GM10266 (cell line): ENCODE results near the gene RBM38.

Source experiments
- DNase-seq: peaks from one replicate; pipeline ENCODE4 v3.0.0; 2012; ENCODE audit errors: extremely low spot score
- TF ChIP-seq, protein P1 (sequence below): IDR thresholded peaks from 2 replicates; pipeline ENCODE4 v1.5.1; 2012; ENCODE audit warnings: mild to moderate bottlenecking, low read depth; ENCODE audit not compliant: control insufficient read depth, insufficient read depth; ENCODE audit errors: missing control alignments

Gene RBM38

DNA sequence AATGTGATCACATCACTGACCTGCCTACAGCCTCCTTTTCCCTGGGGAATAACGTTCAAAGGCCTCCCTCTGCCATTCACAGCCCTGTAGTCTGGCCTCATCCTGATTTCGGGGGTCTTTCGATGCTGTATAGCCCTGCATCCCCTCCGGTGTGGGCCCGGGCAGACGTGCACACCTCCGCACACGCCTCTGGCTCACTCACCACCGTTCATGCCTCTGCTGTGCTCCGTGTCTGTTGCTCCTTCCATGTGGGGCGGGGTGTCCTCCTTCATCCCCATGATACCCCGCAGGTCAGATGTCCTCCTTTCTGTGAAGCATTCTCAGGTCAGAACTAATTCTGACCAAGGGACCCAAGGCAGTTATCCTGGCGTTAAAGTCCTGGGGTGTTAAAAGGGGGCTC lies 13.8 kb upstream of the RBM38 start:
- no peak for DNase-seq
- TF ChIP-seq, protein P1, sequence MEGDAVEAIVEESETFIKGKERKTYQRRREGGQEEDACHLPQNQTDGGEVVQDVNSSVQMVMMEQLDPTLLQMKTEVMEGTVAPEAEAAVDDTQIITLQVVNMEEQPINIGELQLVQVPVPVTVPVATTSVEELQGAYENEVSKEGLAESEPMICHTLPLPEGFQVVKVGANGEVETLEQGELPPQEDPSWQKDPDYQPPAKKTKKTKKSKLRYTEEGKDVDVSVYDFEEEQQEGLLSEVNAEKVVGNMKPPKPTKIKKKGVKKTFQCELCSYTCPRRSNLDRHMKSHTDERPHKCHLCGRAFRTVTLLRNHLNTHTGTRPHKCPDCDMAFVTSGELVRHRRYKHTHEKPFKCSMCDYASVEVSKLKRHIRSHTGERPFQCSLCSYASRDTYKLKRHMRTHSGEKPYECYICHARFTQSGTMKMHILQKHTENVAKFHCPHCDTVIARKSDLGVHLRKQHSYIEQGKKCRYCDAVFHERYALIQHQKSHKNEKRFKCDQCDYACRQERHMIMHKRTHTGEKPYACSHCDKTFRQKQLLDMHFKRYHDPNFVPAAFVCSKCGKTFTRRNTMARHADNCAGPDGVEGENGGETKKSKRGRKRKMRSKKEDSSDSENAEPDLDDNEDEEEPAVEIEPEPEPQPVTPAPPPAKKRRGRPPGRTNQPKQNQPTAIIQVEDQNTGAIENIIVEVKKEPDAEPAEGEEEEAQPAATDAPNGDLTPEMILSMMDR, result no peak

DNA sequence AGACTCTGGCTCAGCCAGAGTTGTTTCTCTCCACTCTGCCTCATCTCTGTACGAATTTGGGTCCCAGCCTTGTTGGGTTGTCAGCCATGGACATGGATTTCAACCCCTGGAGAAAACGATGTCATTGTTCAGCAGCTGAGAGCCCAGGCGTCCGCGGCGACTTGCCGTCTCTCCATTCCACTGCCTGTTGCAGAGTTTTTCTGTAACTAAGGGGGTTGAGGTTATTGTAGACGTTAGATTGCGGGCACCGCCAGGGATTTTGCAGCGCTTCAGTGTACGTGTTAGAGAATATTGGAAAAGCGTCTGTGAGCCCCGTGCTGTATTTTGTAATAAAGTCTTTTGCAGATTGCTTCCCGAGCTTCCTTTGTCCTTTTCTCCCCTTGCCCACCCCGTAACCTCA lies 13.1 kb upstream of the RBM38 start:
- no peak for DNase-seq
- TF ChIP-seq, protein P1, result no peak

DNA sequence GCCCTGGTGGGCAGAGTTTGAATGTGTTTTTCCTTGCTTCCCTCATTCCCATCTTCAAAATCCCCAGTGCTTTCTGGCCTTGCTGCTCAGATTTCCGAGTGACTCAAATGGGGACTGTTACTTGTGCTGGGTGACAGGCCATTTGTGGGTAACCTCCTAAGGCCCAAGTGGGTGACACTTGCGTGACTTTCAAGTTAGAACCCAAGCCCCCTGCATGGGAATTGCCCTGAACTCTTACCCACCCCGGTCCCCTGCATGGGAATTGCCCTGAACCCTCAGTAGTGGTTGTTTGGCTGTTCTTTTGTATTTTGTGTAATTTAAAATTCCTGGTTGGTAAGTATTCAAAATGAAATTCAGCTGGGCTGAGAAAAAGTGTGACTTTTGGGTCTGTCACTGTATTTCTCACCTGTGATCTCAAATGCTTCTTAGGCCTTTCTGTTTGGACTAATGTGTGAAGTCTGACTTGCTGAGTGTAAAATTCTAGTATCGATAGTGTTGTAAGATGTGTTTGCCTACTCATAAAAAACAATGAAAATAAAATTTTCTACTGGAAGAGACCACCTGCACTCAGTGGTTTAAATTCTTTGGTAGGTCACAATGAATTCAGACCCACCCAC lies 12.4 kb upstream of the RBM38 start:
- no peak for DNase-seq
- TF ChIP-seq, protein P1, result no peak

DNA sequence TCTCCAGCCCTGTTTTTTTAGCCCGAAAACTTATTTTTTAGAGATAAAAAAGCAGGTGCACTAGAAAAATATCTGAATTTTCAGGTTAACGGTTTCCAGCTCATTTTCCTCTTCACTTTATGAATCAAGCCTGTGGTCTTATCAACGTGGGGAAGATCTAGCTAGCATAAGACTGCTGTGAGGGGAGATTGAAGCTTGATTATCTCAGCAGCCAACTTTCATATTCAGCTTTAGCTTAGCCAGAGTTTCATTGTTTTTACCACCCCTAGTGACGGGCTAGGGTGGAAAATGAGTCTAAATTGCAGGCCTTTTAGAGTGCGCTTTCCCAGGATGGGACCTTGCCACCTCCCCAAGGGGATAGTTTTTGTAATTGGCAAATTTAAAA lies 11.9 kb upstream of the RBM38 start:
- no peak for DNase-seq
- TF ChIP-seq, protein P1, result no peak

DNA sequence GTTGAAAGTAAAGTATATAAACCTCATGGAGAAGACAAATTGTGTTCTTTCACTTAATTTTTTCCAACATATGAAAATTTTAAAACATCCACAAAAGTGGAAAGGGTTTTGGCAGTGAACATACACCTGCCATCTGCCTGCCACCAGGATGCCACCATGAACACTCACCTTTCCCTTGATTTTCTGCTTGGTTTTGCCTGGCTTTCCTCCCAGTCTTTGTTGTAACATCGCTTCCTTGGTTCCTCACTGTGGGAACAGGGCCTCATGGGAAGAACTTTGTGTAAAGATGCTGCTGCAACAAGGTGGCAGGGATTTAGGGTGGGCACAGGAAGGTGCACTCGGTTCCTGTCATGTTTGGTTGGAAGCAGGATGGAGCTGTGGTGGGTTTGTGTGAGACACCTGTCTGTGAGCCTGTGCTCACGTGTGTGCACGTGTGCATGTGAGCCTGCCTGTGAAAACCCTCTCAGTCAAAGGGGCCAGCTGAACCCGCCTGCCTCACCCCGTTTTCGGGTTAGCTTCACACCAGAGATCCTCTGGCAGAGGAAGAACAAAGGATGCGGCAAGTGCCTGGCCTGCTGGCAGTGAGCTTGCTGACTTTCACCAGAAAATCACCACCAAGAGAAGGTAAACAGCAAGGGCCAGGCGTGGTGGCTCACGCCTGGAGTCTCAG lies 11.0 kb upstream of the RBM38 start:
- TF ChIP-seq, protein P1, result no peak
- DNase-seq, result no peak

DNA sequence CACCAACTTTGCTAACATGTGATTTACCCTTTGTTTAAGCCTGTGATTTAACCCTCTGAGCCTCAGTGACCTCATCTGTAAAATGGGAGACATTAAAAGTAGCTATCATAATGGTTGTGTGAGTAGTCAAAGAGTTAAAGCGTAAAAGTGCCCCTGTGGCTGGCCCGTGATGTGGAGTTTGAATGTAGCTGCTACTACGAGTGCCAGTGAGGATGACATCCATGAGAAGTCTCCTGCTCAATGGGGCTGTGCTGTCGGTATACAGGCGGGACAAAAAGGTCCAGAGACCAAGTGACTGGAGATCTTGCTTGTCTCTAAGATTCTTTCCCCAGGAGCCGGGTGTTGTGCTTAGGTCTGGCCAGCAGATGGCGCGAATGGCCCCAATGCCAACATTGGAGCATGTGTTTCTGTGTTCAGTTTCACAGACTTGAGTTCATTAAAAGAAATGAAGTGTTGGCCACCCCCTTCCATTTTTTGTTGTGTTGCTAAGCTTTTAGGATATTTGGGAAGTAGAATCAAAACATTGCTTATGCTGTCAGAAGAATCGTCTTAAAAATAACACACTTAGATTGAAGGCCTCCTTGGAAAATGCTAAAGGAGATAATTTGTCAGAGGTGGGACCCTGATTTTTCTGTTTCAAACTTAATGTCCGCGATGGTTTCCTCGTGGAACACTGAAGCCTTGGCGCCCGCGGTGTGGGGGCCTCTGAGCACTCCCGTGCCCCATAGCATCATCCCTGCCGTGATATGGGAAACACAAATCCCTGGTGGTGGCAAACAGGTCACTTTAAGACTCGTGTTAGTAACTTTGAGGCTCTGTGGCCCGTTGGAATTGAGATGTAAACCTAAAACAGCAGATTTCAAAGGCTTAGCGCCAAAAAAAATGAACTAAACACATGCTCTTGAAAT lies 9.3 kb upstream of the RBM38 start:
- TF ChIP-seq, protein P1, result peak; percentile 93
- DNase-seq, result peak; percentile 86
